Uterus (tissue), 4 donors: ENCODE results near the gene TPM1. TPM values are rescaled to one million over a fixed set of nuclear protein-coding genes. Genes with fewer than 3 reads are reported as not detected.

Source experiments
- DNase-seq, 2 donors: peaks; one replicate each; pipeline ENCODE4 v3.0.0-alpha.2; 2019 to 2020
- H3K27ac ChIP-seq, 2 donors: fragments of 200-600 bp; sonication (generic); 1 replicate in 1 of 2; 2 replicates in 1 of 2; pipeline ENCODE4 v1.5.1; 2016 to 2018
- H3K27me3 ChIP-seq, 2 donors: fragments of 200-600 bp; sonication (generic); one replicate each; pipeline ENCODE4 v1.5.1; 2018 to 2019; ENCODE audit warnings: control low read depth in 1 of 2
- H3K36me3 ChIP-seq, 2 donors: fragments of 200-600 bp; sonication (generic); one replicate each; pipeline ENCODE4 v1.5.1; 2019; ENCODE audit warnings: control low read depth in 1 of 2
- H3K4me1 ChIP-seq, 2 donors: fragments of 200-600 bp; sonication (generic); one replicate each; pipeline ENCODE4 v1.5.1; 2018 to 2019; ENCODE audit warnings: control low read depth in 1 of 2
- H3K4me3 ChIP-seq, 2 donors: fragments of 200-600 bp; sonication (generic); 1 replicate in 1 of 2; 2 replicates in 1 of 2; pipeline ENCODE4 v1.5.1; 2018 to 2019; ENCODE audit warnings: mild to moderate bottlenecking in 1 of 2
- H3K9me3 ChIP-seq, 2 donors: fragments of 200-600 bp; sonication (generic); one replicate each; pipeline ENCODE4 v1.5.1; 2019; ENCODE audit warnings: control low read depth in 1 of 2
- CTCF ChIP-seq, 4 experiments: fragments of 200-600 bp in 2 of 4; fragments of 450-650 bp in 2 of 4; sonication (generic) in 2 of 4; IDR thresholded peaks; one replicate each; pipeline ENCODE4 v1.5.1; 2016 to 2019; ENCODE audit warnings: antibody characterized with exemption in 4 of 4, mild to moderate bottlenecking in 2 of 4, moderate library complexity in 1 of 4
- POLR2A ChIP-seq, 2 donors: fragments of 450-650 bp; IDR thresholded peaks; one replicate each; pipeline ENCODE4 v1.6.1; 2016; ENCODE audit warnings: antibody characterized with exemption in 2 of 2, mild to moderate bottlenecking in 1 of 2, moderate library complexity in 1 of 2
- intact Hi-C: fragments of 100-400 bp; cut with DNase I; formaldehyde crosslinking; loops from one replicate; pipeline ENCODE4 v1.15.1; 2023; ENCODE audit warnings: low total_unique reads
- total RNA-seq, 4 donors: library from RNA; depleted of rRNA in 3 of 4; stranded (reverse); fragments of >200 nt in 3 of 4; gene quantifications; one replicate each; pipeline versions ENCODE4 v1.1.0 to v1.2.4, GENCODE V29; 2014 to 2023
- donor health status: DM: yes; HTN: yes; CAD: no.

The TPM1 gene
- total RNA-seq, 4 donors from 2014 or later = 622 to 1,998 (median 1,003) TPM

- intact Hi-C loops = no loop called here
- H3K27me3 ChIP-seq = no peaks in the 10 kb centered on the region
- H3K4me3 ChIP-seq = no peak overlapping the region
- no peaks in the 10 kb centered on the region for H3K36me3 ChIP-seq
- H3K4me1 ChIP-seq = no peaks in the 10 kb centered on the region
- H3K27ac ChIP-seq = peak overlapping the region; percentile 40 to 83
- no peak for DNase-seq
- H3K9me3 ChIP-seq = no peaks in the 10 kb centered on the region
- TF ChIP-seq POLR2A (IDR thresholded peaks at IDR 0.05) = no peak
- TF ChIP-seq CTCF (IDR thresholded peaks at IDR 0.05) = no peak
These were observed 30.3 kb downstream of the TPM1 start for GRCh38 chr15:63072809-63073277.

DNA sequence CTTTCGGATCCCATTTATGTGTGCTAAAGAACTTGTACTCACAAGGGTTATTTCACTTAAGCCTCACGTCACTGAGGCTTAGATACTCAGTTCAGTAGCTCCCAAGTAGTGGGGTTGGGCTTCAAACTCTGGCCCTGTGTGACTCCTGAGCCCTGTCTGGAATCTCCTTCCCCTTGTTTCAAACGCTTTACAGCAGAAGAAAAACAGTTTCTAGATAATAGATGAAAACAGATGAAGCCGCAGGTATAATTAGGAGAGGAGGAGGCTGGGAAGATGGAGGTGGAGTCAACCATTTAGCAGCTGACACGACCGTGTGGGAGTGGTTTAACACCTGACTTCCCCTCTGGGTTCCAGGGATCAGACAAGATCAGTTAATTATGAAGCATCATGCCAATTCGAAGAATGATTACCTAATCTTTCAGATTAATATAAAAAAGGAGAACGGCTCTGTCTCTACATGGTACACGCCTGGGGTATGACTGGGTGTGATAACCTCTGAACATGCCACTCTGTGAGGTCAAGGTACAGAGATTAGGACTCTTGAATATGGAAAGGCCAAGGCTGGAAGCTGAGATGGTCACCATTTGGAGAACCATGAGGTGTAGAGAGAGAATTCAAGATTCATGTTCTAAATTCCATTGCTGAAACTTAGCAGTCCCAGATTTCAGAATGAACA, 31.1 kb downstream of the TPM1 start:
- H3K4me1 ChIP-seq = no peaks in the 10 kb centered on the region

DNA sequence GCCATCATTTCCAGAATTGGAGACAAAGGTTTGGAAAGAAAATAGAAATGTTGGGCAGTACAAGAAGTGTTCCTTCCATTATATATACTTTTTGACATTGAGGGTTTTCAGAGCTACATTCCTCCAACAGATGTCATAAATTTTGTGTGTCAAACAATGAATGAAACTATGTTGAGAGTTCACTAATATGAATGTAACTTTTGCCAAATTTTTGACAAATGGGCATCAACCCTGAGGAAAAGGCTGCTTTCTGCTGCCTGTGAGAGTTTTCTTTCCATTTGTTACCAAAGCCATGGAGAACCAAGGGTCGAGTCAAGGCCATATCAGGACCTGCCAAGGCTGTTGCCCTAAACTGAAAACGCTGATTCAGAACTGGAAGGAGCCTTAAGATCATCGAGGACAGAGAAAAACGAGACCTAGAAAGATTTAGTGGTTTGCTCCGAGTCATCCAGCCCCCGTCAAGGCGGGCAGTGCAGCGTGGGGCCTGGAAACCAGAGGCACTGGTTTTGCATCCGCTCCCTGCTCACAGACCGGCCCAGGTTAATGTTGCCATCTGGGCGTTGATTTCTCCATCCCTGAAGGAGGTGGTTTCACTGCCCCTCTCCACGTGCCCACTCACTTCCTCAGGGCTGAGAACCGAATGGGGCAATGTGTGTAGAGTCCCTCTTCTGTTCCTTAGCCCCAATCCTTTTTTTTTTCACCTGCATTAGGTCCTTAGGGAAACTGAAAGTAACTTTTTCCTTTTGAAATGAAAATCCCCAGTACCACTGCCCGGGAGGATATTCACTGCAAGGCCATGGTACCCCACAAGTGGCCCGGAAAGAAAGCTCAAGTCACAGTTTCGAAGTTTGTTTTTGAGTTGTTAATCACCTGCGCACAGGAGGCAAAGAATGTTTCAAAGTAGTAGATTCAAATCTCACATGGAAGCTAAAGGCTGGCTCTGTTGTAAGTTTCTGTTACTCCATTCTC, 32.8 kb downstream of the TPM1 start:
- no peaks in the 10 kb centered on the region for H3K27me3 ChIP-seq
- intact Hi-C loops = no loop called here
- TF ChIP-seq POLR2A (IDR thresholded peaks at IDR 0.05) (no peak), CTCF (IDR thresholded peaks at IDR 0.05) (no peak)
- no peaks in the 10 kb centered on the region for H3K9me3 ChIP-seq
- peak in 1 of 2 donors; percentile 51 for DNase-seq
- H3K4me3 ChIP-seq = peak overlapping the region in 1 of 2 donors; percentile 14
- no peaks in the 10 kb centered on the region for H3K36me3 ChIP-seq
- peak overlapping the region; percentile 65 to 83 for H3K27ac ChIP-seq
- no peaks in the 10 kb centered on the region for H3K4me1 ChIP-seq

More for the DNA sequence above, 31.1 kb downstream of the TPM1 start:
- Histone ChIP-seq H3K27me3 (no peaks in the 10 kb centered on the region), H3K36me3 (no peaks in the 10 kb centered on the region), H3K9me3 (no peaks in the 10 kb centered on the region), H3K4me3 (no peak overlapping the region), H3K27ac (peak overlapping the region; percentile 65 to 83)
- no peak for DNase-seq
- intact Hi-C loops = no loop called here
- no peak for TF ChIP-seq CTCF (IDR thresholded peaks at IDR 0.05)
- no peak for TF ChIP-seq POLR2A (IDR thresholded peaks at IDR 0.05)

DNA sequence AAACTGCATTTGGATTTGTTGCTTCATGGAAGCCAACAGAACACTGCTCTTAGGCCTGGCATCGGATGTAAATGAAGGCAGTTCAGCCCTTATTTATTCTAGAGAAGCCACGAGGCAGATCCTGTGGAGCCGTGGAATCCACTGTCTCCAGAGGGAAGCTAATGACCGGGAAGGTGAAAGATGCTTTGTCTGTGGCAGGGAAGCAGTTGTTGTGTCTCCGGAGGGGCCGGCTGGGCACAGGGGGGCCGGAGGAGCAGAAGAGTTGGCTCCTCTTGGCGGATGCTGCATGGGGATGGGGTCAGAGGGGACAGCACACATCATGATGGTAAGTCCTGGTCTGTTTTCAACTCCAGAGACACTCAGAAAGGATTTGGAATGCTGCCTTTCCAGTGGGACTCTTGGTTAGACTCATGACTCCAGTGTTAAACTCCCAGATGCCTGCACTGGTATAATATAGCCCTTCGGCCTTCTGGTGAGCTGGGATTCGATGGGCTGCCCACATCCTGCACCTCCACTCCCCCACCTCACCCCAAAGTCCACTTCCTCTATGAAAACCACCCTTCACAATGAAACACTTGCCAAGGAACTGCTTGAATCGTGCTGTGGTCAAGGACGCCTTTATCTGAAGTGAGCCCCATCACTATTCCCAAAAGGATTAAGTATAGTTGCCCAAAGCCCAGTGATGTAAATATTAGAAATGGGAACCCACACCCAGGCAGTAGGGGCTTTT, 33.6 kb downstream of the TPM1 start:
- intact Hi-C loops = no loop called here
- Histone ChIP-seq H3K27me3 (no peaks in the 10 kb centered on the region), H3K4me3 (peak overlapping the region in 1 of 2 donors; percentile 14), H3K36me3 (no peaks in the 10 kb centered on the region), H3K4me1 (no peaks in the 10 kb centered on the region), H3K27ac (peak overlapping the region; percentile 65 to 83), H3K9me3 (no peaks in the 10 kb centered on the region)
- TF ChIP-seq CTCF (IDR thresholded peaks at IDR 0.05) = no peak
- no peak for DNase-seq
